HG03460 (cell line): Measurements from ENCODE around the gene DPY19L2.
"Not testable (repeated sequence)": the region's sequence is repeated elsewhere in the genome, so short reads cannot be mapped to it uniquely, and the experiment has no call there.

Source experiments
- ATAC-seq: cut with Tn5 transposase; IDR thresholded peaks from one replicate; pipeline ENCODE4 v1.9.1; 2021; ENCODE audit not compliant: unreplicated experiment

The DPY19L2 gene

DNA sequence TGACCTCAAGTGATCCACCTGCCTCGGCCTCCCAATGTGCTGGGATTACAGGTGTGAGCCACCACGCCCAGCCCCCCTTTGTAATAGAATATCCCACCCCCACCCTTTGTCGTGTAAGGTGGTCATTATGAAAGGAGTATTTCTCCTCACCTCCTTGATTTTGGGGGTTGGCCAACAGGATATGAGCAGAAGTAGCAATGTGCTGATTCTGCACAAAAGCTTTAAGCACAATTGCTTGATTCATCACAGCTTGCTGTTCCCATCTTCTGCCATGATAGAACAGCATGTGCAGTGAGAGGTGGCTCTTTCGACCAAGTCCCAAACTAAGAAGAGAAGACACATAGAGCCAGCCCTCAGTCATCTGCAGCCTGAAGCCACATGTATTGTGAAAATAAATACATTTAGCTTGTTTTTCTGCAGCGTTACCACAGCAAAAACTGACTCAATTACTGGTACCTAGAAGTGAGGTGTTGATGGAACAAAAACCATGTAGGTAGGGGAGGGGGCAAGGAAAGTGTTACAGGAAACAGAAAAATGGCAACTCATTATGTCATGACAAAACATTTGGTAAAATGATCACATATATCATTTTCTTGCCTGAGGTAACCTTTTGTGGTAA is 122.9 kb downstream of the DPY19L2 start:
- ATAC-seq = not testable (repeated sequence)

GRCh38 chr12:63538656-63539055 is 129.6 kb downstream of the DPY19L2 start:
- not testable (repeated sequence) for ATAC-seq

DNA sequence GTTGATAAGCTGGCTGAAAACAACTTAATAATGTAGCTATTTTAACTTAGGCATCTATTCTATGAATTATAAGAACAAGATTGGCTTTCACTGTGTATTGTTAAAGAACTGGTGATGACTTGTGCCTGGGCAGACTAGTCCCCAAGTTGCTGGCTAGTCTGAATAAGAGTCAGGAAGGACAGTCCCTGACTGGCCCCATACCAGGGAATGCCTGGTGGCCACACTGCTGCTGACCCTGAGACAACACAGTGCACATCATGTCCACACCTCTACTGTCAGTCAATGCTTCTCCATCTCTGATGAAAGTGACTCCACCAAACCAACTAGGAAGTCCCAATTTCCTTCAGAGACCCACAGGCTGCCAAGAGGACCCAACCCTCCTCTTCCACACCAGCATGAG is 130.5 kb downstream of the DPY19L2 start:
- ATAC-seq = not testable (repeated sequence)

GRCh38 chr12:63529641-63530040 is 138.7 kb downstream of the DPY19L2 start:
- not testable (repeated sequence) for ATAC-seq

DNA sequence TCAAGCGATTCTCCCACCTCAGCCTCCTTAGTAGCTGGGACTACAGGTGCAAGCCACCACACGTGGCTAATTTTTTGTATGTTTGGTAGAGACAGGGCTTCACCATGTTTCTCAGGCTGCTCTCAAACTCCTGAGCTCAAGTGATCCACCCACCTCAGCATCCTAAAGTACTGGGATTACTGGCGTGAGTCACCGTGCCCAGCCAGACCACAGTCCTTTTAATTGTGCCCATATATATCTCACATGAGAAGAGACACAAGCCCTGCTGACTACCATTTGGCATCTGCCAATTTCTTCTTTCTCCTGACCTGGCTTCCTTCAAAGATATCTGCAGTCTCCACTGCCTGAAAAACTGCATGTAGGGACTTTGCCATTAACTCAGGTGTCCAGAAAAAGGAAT is 142.5 kb downstream of the DPY19L2 start:
- no peak for ATAC-seq

GRCh38 chr12:63521706-63522105 is 146.6 kb downstream of the DPY19L2 start:
- ATAC-seq = no peak
